Testis (tissue), 3 donors: ENCODE data around the gene KLF9. TPM values are rescaled to one million over a fixed set of nuclear protein-coding genes. Genes with fewer than 3 reads are reported as not detected.

ENCODE experiments used
- DNase-seq: peaks from one replicate; pipeline ENCODE4 v3.0.0-alpha.2; 2019
- H3K27ac ChIP-seq, 2 donors: fragments of 200-600 bp; sonication (generic); one replicate each; pipeline ENCODE4 v1.5.1; 2019
- H3K27me3 ChIP-seq: fragments of 200-600 bp; sonication (generic); one replicate; pipeline ENCODE4 v1.5.1; 2019
- H3K36me3 ChIP-seq: fragments of 200-600 bp; sonication (generic); one replicate; pipeline ENCODE4 v1.5.1; 2017; ENCODE audit warnings: low read depth; ENCODE audit errors: missing control alignments
- H3K4me1 ChIP-seq: fragments of 200-600 bp; sonication (generic); one replicate; pipeline ENCODE4 v1.5.1; 2019
- H3K4me3 ChIP-seq, 2 donors: fragments of 200-600 bp; sonication (generic); one replicate each; pipeline ENCODE4 v1.5.1; 2017 to 2019
- H3K9me3 ChIP-seq: fragments of 200-600 bp; sonication (generic); one replicate; pipeline ENCODE4 v1.5.1; 2017
- POLR2A ChIP-seq: fragments of 450-650 bp; IDR thresholded peaks from one replicate; pipeline ENCODE4 v1.6.1; 2017; ENCODE audit warnings: antibody characterized with exemption, mild to moderate bottlenecking, moderate library complexity
- WGBS, 2 donors: methylation state at CpG; one replicate each; pipeline ENCODE4 v1.1.5; 2018; 5-methylcytosine and 5-hydroxymethylcytosine counted together
- intact Hi-C: fragments of 100-400 bp; cut with DNase I; formaldehyde crosslinking; loops from one replicate; pipeline ENCODE4 v1.15.1; 2023; ENCODE audit warnings: low total_unique reads
- polyA plus RNA-seq: library from polyadenylated mRNA; stranded (reverse); fragments of 350-450 nt; fragmentation: Illumina TruSeq; extraction: RNeasy Lipid Tissue Mini Kit (QIAGEN cat#74804); gene quantifications from one replicate; pipeline ENCODE4 v1.2.3, GENCODE V29; 2014; ENCODE audit warnings: low read depth, low replicate concordance; ENCODE audit not compliant: insufficient read depth
- total RNA-seq, 2 donors: library from RNA; depleted of rRNA; stranded (reverse); fragments of >200 nt; gene quantifications; one replicate each; pipeline ENCODE4 v1.2.3, GENCODE V29; 2016
- TF ChIP-seq, protein P1 (sequence below), 3 experiments: fragments of 450-650 bp in 2 of 3; fragments of 200-600 bp in 1 of 3; sonication (generic) in 1 of 3; IDR thresholded peaks; one replicate each; pipeline ENCODE4 v1.5.1; 2016 to 2019; ENCODE audit warnings: antibody characterized with exemption in 3 of 3, mild to moderate bottlenecking in 2 of 3, moderate library complexity in 1 of 3

The KLF9 gene
- total and polyA plus RNA-seq, 3 donors from 2014 or later: 11.8 to 47.9 (median 39.8) TPM

DNA sequence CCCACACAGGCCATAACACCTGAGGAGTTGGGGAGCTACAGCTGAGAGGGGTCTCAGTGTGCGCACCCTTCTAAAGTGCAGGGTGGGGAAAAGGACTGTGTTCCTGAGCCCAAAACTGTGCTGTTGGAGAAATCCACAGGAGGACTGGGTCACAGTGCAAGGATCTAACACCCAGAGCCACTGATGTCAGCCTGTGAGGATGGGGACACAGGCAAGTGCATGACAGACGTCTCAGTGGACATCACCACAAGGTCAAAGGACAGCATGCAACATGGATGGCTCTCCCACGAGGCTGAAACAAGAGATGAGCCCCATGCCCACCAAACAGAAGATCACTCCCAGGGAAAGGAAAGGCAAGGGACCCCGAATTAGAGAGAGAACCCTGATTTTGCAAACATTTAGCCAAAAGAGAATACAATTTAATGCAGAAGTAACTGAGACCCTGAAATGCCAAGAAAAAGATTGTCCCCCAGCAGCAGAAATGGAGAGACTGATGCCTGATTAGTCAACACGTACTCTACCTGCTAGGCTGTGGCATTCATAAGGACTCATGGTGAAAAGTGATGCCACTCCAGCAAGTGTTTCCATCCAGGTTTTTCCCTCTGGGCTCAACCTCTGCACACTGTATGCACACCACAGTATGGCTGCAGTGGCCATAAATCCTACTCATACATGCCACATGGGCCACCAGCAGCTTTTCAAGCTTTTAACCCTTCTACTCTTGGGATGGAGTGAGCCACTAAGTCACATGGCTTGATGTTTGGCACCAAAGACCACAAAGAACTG is 14.2 kb downstream of the KLF9 start:
- Histone ChIP-seq H3K36me3 (no peaks in the 10 kb centered on the region), H3K4me1 (peaks cover 53% of the 10 kb centered on the region), H3K27ac (no peak overlapping the region), H3K4me3 (no peak overlapping the region), H3K9me3 (no peaks in the 10 kb centered on the region), H3K27me3 (no peaks in the 10 kb centered on the region)
- intact Hi-C loops: no loop called here
- WGBS, 2 donors: 68 to 89% methylated on average over 4 to 5 of the region's 5 CpGs
- TF ChIP-seq POLR2A: no peak
- TF ChIP-seq, protein P1, sequence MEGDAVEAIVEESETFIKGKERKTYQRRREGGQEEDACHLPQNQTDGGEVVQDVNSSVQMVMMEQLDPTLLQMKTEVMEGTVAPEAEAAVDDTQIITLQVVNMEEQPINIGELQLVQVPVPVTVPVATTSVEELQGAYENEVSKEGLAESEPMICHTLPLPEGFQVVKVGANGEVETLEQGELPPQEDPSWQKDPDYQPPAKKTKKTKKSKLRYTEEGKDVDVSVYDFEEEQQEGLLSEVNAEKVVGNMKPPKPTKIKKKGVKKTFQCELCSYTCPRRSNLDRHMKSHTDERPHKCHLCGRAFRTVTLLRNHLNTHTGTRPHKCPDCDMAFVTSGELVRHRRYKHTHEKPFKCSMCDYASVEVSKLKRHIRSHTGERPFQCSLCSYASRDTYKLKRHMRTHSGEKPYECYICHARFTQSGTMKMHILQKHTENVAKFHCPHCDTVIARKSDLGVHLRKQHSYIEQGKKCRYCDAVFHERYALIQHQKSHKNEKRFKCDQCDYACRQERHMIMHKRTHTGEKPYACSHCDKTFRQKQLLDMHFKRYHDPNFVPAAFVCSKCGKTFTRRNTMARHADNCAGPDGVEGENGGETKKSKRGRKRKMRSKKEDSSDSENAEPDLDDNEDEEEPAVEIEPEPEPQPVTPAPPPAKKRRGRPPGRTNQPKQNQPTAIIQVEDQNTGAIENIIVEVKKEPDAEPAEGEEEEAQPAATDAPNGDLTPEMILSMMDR (IDR thresholded peaks at IDR 0.05): no peak
- DNase-seq: no peak

DNA sequence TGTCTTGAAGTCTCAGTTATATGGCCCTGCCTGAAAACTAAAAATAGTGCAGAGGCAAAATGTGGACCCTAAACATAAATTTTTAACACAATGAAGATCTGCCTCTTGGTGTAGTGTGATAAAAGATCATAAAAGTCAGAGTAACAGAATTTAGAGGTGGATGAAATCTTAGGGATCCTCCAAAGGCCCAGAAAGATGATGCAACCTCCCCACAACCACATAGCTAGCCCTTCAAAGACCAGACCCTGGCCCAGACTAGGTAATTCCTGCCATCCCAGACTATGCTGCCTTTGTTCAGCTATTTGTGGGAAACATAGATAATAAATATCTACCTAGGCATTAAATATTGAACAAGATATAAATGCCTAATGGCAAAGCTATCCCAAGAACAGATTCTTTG is 15.3 kb downstream of the KLF9 start:
- DNase-seq: no peak
- no peaks in the 10 kb centered on the region for H3K27me3 ChIP-seq
- peak overlapping the region in 1 of 2 donors; percentile 44 for H3K27ac ChIP-seq
- no peaks in the 10 kb centered on the region for H3K9me3 ChIP-seq
- no peak overlapping the region for H3K4me3 ChIP-seq
- intact Hi-C loops: no loop called here
- TF ChIP-seq, protein P1 (IDR thresholded peaks at IDR 0.05): no peak
- TF ChIP-seq POLR2A: no peak
- H3K4me1 ChIP-seq: peaks cover 43% of the 10 kb centered on the region
- no peaks in the 10 kb centered on the region for H3K36me3 ChIP-seq

DNA sequence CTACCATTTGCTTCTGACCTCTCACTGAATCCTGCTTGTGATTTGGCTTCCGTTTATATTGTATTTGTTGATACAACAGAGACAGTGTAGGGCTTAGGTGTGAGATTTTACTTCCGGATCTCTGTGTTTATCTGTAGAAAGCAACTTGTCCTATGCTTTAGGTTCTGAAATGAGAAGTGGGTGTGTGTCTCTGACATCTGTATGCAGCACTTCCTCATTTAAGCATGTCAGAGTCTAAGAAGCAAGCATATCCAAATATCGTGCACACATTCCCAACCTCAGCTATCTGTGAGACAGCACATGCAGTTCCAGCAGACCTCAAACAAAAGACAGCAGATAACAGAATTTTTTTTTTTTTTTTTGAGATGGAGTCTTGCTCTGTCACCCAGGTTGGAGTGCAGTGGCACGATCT is 16.3 kb downstream of the KLF9 start:
- no peak for TF ChIP-seq POLR2A
- TF ChIP-seq, protein P1 (IDR thresholded peaks at IDR 0.05): no peak
- WGBS, 2 donors: 22 to 31% methylated on average over 4 of the region's 4 CpGs
- peaks cover 34% of the 10 kb centered on the region for H3K4me1 ChIP-seq
- H3K4me3 ChIP-seq: no peak overlapping the region
- intact Hi-C loops: no loop called here
- no peaks in the 10 kb centered on the region for H3K9me3 ChIP-seq
- H3K27me3 ChIP-seq: no peaks in the 10 kb centered on the region
- peak overlapping the region in 1 of 2 donors; percentile 44 for H3K27ac ChIP-seq
- H3K36me3 ChIP-seq: no peaks in the 10 kb centered on the region
- peak; percentile 42 for DNase-seq

DNA sequence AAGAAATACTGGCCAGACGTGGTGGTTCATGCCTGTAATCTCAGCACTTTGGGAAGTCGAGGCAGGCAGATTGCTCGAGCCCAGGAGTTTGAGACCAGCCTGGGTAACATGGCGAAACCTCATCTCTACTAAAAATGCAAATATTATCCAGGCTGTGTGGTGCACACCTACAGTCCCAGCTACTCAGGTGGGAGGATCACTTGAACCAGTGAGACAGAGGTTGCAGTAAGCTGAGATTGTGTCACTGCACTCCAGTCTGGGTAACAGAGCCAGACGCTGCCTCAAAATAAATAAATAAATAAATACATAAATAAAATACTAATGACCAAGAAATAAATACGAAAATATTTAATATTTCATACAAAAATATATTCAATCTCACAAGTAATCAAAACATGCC is 18.8 kb downstream of the KLF9 start:
- no peaks in the 10 kb centered on the region for H3K9me3 ChIP-seq
- TF ChIP-seq POLR2A: no peak
- TF ChIP-seq, protein P1 (IDR thresholded peaks at IDR 0.05): no peak
- H3K36me3 ChIP-seq: no peaks in the 10 kb centered on the region
- no peak overlapping the region for H3K4me3 ChIP-seq
- WGBS, 2 donors: 85 to 89% methylated on average over 6 of the region's 6 CpGs
- DNase-seq: no peak
- intact Hi-C loops: no loop called here
- H3K27me3 ChIP-seq: no peaks in the 10 kb centered on the region
- peaks cover 30% of the 10 kb centered on the region for H3K4me1 ChIP-seq
- H3K27ac ChIP-seq: no peak overlapping the region

DNA sequence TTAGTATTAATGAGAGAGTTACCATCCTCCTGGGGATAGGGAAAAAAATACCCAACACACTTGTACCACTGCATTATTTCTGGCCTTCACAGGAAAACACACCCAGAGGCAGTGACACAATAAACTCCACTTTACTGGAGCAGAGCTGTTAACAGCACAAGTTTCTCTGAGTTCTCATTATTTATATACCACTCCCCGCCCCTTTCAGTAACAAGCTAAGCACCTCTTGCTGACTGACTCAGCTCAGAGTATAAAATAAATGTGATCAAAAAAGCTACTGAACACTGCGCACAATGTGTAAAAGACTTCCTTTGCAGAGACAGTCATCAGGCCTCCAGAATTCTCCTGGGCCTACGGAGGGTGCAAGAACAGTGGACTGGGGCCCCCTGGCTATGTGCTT is 21.6 kb downstream of the KLF9 start:
- H3K27ac ChIP-seq: no peak overlapping the region
- intact Hi-C loops: no loop called here
- peaks cover 12% of the 10 kb centered on the region for H3K4me1 ChIP-seq
- DNase-seq: no peak
- no peaks in the 10 kb centered on the region for H3K36me3 ChIP-seq
- WGBS, 2 donors: 81 to 89% methylated on average over 3 of the region's 3 CpGs
- no peak overlapping the region for H3K4me3 ChIP-seq
- H3K9me3 ChIP-seq: no peaks in the 10 kb centered on the region
- no peak for TF ChIP-seq POLR2A
- TF ChIP-seq, protein P1 (IDR thresholded peaks at IDR 0.05): no peak
- no peaks in the 10 kb centered on the region for H3K27me3 ChIP-seq
